ENCODE measurements around the gene INPP5B. TPM values are rescaled to one million over a fixed set of nuclear protein-coding genes. Genes with fewer than 3 reads are reported as not detected.

Gene INPP5B
- total RNA-seq = 10 to 100 TPM; 21.5 to 37.9 (median 28.1) TPM
- long read RNA-seq, donor 1, partial matches to known transcripts = 1 of 7 reads
- long read RNA-seq, donor 1, other reads (novel, unspliced or antisense) = 3 of 7 reads
- long read RNA-seq, donor 2, partial matches to known transcripts = 1 of 5 reads
- long read RNA-seq, donor 2, other reads (novel, unspliced or antisense) = 3 of 5 reads

DNA sequence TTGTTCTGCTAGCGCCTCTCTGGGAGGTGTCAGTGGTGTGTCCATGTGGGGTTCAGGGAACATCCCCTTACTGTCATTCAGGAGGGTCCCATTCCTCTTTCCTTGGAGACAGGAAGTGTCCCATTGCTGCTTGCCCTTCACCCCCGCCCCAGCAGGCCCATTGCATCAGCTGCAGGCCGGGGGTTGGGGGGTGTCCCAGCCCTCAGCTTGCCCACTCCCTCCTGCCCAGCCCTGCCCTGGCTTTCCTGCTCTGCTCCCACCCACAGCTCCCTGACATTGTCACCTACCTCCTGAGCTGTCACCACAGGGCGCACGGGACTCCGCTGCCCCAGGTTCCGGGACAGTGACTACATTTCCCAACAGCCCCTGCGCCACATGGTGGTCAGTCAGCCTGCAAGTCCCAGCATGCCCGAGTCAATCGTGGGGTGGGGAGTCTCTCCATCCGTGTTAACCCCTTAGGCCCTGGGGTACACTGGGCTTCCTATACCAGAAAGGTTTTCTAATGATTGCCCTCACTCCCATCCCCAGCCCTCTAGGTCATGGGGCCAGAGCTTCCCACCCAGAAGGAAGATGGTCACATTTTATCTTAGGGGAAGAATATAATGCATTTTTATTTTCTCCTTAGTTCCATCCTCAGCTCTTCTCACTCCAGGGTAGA lies at the start of gene INPP5B:
Gene INPP5B, minus strand, starts transcription at position 351 of the 658 bp plus-strand sequence. CDS start 745 bp downstream, outside the sequence.
- Histone ChIP-seq H3K36me3 (ENCODE audit: low read depth) (no peaks in the 10 kb centered on the region), H3K4me3 (peak within 1 kb of the TSS; percentile 23), H3K9me3 (no peaks in the 10 kb centered on the region), H3K4me1 (ENCODE audit: low read depth) (no peaks in the 10 kb centered on the region)
- TF ChIP-seq, protein P1, sequence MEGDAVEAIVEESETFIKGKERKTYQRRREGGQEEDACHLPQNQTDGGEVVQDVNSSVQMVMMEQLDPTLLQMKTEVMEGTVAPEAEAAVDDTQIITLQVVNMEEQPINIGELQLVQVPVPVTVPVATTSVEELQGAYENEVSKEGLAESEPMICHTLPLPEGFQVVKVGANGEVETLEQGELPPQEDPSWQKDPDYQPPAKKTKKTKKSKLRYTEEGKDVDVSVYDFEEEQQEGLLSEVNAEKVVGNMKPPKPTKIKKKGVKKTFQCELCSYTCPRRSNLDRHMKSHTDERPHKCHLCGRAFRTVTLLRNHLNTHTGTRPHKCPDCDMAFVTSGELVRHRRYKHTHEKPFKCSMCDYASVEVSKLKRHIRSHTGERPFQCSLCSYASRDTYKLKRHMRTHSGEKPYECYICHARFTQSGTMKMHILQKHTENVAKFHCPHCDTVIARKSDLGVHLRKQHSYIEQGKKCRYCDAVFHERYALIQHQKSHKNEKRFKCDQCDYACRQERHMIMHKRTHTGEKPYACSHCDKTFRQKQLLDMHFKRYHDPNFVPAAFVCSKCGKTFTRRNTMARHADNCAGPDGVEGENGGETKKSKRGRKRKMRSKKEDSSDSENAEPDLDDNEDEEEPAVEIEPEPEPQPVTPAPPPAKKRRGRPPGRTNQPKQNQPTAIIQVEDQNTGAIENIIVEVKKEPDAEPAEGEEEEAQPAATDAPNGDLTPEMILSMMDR (IDR thresholded peaks at IDR 0.05) = no peak
- intact Hi-C loops (cut with DNase I, micrococcal nuclease) = no loop called here
- peak; percentile 95 for ATAC-seq
- DNase-seq = peak; percentile 91 to 94 (median 92)

DNA sequence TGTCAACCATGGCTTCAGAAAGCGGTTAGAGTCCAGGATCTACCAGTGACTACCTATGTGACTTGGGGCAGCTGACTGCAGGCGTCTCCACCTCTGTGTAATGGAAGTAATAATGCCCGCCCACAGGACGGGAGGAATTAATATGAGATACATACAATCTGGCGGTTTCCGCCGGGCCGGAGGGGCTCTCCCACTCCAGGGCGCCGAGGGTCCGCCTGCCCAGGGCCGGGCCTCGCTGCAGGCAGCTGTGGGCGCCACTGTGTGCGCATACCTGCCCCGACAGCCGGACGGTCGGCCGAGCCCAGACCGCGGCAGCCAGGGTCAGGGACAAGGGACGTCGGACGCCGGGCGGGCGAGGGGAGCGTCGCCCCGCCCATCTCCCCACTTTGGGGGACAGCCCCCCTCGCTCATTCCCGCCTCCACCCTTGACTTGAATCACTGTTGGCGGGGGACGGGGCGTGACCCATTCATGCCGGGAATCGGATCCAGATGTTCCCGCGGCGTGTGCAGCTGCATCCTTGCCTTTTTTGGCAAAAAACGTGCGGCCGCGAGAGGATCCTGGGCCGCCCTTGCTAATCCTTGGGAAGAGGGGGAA lies 49.0 kb upstream of the INPP5B start:
- peaks cover 16% of the 10 kb centered on the region for H3K4me1 ChIP-seq (ENCODE audit: low read depth)
- no peak overlapping the region for H3K4me3 ChIP-seq
- TF ChIP-seq, protein P1 (IDR thresholded peaks at IDR 0.05) = no peak
- no peaks in the 10 kb centered on the region for H3K9me3 ChIP-seq
- H3K36me3 ChIP-seq (ENCODE audit: low read depth) = no peaks in the 10 kb centered on the region
- peak; percentile 61 to 85 (median 73) for DNase-seq
- intact Hi-C loops (cut with DNase I, micrococcal nuclease) = no loop called here
- peak; percentile 66 for ATAC-seq

DNA sequence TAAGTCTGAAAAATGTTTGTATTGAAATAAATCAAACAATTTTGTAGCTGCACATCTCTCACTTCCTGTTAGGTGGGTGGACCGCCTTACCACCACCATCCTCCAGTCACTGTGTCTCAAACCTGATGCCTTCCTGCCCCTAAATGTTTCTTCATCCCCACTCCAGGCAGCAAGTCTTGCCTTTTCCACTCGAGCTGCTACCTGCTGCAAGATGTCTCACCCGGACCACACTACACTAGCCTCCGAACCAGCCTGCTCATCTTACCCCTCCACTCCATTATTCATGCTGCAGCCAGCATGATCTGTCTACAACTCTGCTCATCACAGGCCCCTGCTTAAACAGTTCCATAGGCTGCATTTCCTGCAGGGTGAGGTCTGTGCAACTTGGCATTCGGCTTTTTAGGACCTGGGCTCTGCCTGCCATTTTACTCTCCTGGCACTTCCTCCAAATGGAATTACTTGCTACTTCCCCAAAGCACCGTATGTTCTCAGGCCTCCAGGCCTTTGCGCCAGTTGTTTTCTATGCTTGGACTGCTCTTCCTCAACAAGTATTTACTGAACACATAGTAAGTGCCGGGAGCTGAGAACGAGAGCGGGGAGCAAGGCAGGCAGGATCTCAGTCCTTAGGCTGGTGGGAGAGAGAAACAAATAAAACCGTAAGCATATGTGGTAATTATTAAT lies 48.2 kb upstream of the INPP5B start:
- intact Hi-C loops (cut with DNase I, micrococcal nuclease) = no loop called here
- DNase-seq = no peak
- no peaks in the 10 kb centered on the region for H3K9me3 ChIP-seq
- TF ChIP-seq, protein P1 (IDR thresholded peaks at IDR 0.05) = no peak
- ATAC-seq = no peak
- H3K4me3 ChIP-seq = no peak overlapping the region
- H3K36me3 ChIP-seq (ENCODE audit: low read depth) = no peaks in the 10 kb centered on the region
- peaks cover 22% of the 10 kb centered on the region for H3K4me1 ChIP-seq (ENCODE audit: low read depth)

DNA sequence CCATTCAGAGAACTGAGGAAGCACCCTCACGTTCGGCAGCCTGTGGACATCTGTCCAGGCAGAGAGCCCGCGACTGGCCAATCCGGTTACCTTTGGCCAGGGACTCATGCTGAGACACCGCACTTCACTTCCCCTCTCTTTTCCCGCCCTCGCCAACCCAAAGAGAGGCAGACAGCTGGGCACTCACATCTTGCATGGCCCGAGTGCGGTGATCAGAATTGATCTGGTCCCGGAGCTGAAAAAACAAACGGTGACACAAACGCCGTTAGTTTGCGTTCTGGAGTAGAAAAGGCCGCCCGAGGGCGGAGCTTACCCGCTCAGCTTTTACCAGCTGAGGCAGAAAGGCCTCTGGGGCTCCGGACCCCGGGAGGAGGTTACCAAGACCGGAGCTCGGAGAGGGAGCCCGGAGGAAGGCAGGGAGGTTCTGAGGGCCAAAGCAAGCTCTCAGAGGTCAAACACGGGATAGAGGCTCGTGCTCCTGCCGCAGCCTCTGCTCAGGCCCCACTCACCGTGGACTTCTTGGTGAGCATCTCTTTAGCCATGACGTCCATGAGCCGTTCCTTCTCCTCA lies 42.6 kb upstream of the INPP5B start:
- no peaks in the 10 kb centered on the region for H3K9me3 ChIP-seq
- DNase-seq (peak; percentile 49 to 67 (median 50)), ATAC-seq (peak; percentile 40)
- H3K4me1 ChIP-seq (ENCODE audit: low read depth) = peaks cover 17% of the 10 kb centered on the region
- H3K36me3 ChIP-seq (ENCODE audit: low read depth) = peaks cover 4% of the 10 kb centered on the region
- TF ChIP-seq, protein P1 (IDR thresholded peaks at IDR 0.05) = no peak
- H3K4me3 ChIP-seq = peak overlapping the region; percentile 66
- intact Hi-C loops (cut with DNase I, micrococcal nuclease) = no loop called here

DNA sequence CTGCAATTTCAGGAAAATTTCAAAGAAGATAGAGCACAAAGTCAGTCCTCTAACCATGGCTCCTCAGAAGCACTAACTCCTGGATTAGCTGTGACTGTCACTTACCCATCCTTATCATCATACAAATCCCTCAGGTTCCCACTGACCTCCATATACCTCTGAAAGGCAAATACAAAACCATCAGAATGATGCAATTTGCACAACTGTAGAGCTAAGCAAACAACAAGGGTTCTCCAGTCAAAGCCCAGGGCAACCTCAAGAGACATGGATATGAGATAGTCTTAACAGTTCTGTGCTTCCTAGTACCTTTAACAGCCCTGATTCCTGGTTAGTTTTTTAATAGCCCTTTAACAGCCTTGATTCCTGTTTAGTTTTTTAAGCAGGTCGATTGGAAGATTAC lies 40.8 kb upstream of the INPP5B start:
- intact Hi-C loops (cut with DNase I, micrococcal nuclease) = no loop called here
- H3K36me3 ChIP-seq (ENCODE audit: low read depth) = peaks cover 4% of the 10 kb centered on the region

More for the DNA sequence above, 40.8 kb upstream of the INPP5B start:
- DNase-seq = no peak
- H3K4me3 ChIP-seq = no peak overlapping the region
- H3K9me3 ChIP-seq = no peaks in the 10 kb centered on the region
- TF ChIP-seq, protein P1 (IDR thresholded peaks at IDR 0.05) = no peak
- peaks cover 17% of the 10 kb centered on the region for H3K4me1 ChIP-seq (ENCODE audit: low read depth)
- ATAC-seq = no peak
